HEK293 (cell line): Measurements from ENCODE around the gene FOXJ2.

ENCODE experiments used
- CTCF ChIP-seq: fragments of 450-650 bp; formaldehyde crosslinking; IDR thresholded peaks from 2 replicates; pipeline ENCODE4 v1.5.1; 2016; ENCODE audit warnings: missing biosample characterization, missing genetic modification characterization
- HOXC10 ChIP-seq: sonication (generic); formaldehyde crosslinking; IDR thresholded peaks from 2 replicates; pipeline ENCODE4 v1.8.1; 2023; ENCODE audit warnings: mild to moderate bottlenecking, missing genetic modification reagents
- KLF16 ChIP-seq: fragments of 450-650 bp; formaldehyde crosslinking; IDR thresholded peaks from 2 replicates; pipeline ENCODE4 v1.5.1; 2017; ENCODE audit warnings: missing biosample characterization, missing genetic modification characterization
- RBAK ChIP-seq: fragments of 450-650 bp; formaldehyde crosslinking; IDR thresholded peaks from 2 replicates; pipeline ENCODE4 v1.5.1; 2016; ENCODE audit warnings: missing biosample characterization, missing genetic modification characterization
- ZNF138 ChIP-seq: fragments of 450-650 bp; formaldehyde crosslinking; IDR thresholded peaks from 2 replicates; pipeline ENCODE4 v1.5.1; 2016; ENCODE audit warnings: missing biosample characterization, missing genetic modification characterization, borderline replicate concordance
- ZNF426 ChIP-seq: fragments of 450-650 bp; formaldehyde crosslinking; IDR thresholded peaks from 2 replicates; pipeline ENCODE4 v1.5.1; 2017; ENCODE audit warnings: missing biosample characterization, missing genetic modification characterization, mild to moderate bottlenecking, inconsistent platforms, moderate library complexity
- ZNF645 ChIP-seq: fragments of 450-650 bp; formaldehyde crosslinking; IDR thresholded peaks from 2 replicates; pipeline ENCODE4; 2016; ENCODE audit warnings: missing biosample characterization, missing genetic modification characterization
- ZNF776 ChIP-seq: fragments of 450-650 bp; formaldehyde crosslinking; IDR thresholded peaks from 2 replicates; pipeline ENCODE4 v1.5.0; 2017; ENCODE audit warnings: missing biosample characterization, missing genetic modification characterization, borderline replicate concordance
- TF ChIP-seq, protein P1 (sequence below): fragments of 450-650 bp; formaldehyde crosslinking; IDR thresholded peaks from 2 replicates; pipeline ENCODE4 v1.5.1; 2016; ENCODE audit warnings: missing biosample characterization, missing genetic modification characterization, low read depth

DNA sequence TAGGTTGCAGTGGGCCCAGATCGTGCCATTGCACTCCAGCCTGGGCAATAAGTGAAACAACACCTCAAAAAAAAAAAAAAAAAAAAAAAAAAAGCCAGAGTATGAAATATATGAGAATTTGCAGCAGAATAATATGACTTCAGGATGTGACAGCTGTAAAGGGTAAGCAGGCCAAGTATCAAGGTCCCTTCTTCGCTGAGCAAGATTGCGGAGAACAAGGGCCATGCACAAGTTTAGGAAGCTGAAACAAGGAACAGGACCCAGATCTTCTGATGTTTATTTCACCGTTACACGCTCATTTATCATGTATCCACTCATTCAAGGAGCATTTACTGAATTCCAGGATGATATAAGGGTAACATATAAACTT, 659 bp upstream of the FOXJ2 start:
- no peak for TF ChIP-seq HOXC10 (CRISPR knock-in tag)
- TF ChIP-seq ZNF776 = no peak
- TF ChIP-seq CTCF (tag by site-specific recombination) = no peak
- no peak for TF ChIP-seq RBAK (tag by site-specific recombination)
- no peak for TF ChIP-seq ZNF426 (tag by site-specific recombination)
- no peak for TF ChIP-seq ZNF138 (tag by site-specific recombination)
- no peak for TF ChIP-seq KLF16 (tag by site-specific recombination)
- no peak for TF ChIP-seq ZNF645 (tag by site-specific recombination)
- TF ChIP-seq, protein P1, sequence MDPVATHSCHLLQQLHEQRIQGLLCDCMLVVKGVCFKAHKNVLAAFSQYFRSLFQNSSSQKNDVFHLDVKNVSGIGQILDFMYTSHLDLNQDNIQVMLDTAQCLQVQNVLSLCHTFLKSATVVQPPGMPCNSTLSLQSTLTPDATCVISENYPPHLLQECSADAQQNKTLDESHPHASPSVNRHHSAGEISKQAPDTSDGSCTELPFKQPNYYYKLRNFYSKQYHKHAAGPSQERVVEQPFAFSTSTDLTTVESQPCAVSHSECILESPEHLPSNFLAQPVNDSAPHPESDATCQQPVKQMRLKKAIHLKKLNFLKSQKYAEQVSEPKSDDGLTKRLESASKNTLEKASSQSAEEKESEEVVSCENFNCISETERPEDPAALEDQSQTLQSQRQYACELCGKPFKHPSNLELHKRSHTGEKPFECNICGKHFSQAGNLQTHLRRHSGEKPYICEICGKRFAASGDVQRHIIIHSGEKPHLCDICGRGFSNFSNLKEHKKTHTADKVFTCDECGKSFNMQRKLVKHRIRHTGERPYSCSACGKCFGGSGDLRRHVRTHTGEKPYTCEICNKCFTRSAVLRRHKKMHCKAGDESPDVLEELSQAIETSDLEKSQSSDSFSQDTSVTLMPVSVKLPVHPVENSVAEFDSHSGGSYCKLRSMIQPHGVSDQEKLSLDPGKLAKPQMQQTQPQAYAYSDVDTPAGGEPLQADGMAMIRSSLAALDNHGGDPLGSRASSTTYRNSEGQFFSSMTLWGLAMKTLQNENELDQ = no peak
